Cardiac fibroblast (primary cell): Measurements from ENCODE around the gene USH2A.

Experiments used
- DNase-seq, 2 donors: peaks; one replicate each; pipeline versions ENCODE4 v3.0.0 to v3.0.0-alpha.2; 2010; ENCODE audit warnings: low read depth in 2 of 2
- H3K4me3 ChIP-seq, 2 donors: replicated peaks in 1 of 2; 1 replicate in 1 of 2; 2 replicates in 1 of 2; pipeline ENCODE4 v1.5.1; 2011; ENCODE audit warnings: low read depth in 2 of 2, low read length in 2 of 2, mild to moderate bottlenecking in 2 of 2, moderate library complexity in 1 of 2
- TF ChIP-seq, protein P1 (sequence below): IDR thresholded peaks from one replicate; pipeline ENCODE4 v1.5.1; 2011; ENCODE audit warnings: low read depth, mild to moderate bottlenecking, low read length, inconsistent platforms

The USH2A gene

DNA sequence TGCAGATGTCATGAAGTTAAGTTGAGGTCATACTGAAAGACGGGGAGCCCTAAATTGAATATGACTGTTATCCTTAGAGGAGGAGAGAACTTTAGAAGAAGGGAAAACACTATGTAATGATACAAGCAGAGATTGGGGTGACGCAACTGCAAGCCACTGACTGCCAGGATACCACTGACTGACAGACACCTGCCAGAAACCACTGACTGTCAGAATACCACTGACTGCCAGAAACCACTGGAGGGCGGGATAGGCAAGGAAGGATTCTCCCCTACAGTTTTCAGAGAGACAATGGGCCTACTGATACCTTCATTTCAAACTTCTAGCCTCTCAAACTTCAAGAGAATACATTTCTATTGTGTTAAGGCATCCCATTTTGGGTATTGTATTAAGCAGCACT is 388.7 kb downstream of the USH2A start:
- DNase-seq, result no peak
- TF ChIP-seq, protein P1, sequence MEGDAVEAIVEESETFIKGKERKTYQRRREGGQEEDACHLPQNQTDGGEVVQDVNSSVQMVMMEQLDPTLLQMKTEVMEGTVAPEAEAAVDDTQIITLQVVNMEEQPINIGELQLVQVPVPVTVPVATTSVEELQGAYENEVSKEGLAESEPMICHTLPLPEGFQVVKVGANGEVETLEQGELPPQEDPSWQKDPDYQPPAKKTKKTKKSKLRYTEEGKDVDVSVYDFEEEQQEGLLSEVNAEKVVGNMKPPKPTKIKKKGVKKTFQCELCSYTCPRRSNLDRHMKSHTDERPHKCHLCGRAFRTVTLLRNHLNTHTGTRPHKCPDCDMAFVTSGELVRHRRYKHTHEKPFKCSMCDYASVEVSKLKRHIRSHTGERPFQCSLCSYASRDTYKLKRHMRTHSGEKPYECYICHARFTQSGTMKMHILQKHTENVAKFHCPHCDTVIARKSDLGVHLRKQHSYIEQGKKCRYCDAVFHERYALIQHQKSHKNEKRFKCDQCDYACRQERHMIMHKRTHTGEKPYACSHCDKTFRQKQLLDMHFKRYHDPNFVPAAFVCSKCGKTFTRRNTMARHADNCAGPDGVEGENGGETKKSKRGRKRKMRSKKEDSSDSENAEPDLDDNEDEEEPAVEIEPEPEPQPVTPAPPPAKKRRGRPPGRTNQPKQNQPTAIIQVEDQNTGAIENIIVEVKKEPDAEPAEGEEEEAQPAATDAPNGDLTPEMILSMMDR, result no peak
- no peak overlapping the region for H3K4me3 ChIP-seq

DNA sequence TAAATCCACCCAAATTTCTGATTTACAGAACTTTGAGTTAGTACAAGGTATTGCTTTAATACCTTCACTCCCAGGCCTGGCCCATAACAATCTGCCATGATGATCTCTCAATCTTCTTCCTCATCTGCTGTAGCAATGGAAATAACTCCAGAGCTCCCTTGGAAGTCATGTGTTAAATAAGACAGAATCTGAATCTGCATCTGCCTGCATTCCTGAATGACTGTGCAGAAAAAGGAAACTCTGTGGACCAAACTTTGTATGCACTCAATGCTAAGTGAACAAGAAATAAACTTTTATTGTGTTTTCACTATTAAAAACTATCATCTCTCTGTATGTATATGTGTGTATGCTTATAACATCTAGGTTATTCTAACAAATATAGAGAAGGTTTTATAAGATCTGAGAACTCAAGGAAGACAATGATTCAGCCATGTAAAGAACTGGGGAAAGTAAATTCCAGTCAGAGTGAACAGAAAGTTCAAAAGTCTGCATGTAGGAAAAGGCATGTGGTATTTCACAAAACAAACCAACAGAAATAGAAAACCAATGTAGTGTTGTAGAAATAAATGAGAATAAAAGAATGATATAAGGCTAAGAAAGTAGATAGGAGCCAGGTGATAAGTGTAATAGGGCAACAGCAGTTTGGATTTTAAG is 390.2 kb downstream of the USH2A start:
- DNase-seq, result no peak
- TF ChIP-seq, protein P1, result no peak
- no peak overlapping the region for H3K4me3 ChIP-seq

DNA sequence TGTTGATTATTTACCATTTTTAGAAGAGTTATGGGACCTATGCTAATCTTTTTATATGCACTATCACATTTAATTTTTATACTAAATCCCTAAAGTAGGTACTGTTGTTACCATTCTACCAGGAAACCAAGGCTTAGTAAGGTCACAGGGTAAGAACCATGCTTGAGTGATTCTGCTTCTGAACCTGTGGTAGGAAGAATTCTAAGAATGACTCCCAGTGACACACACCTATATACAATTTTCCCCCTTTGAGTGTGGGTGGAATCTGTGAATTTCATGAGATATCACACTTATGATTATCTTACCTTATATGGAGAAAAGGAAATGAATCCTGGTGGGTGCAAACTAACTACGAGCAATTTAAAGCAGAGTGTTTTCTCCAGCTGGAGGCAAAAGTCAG is 391.0 kb downstream of the USH2A start:
- H3K4me3 ChIP-seq, result no peak overlapping the region
- TF ChIP-seq, protein P1, result no peak
- DNase-seq, result no peak

DNA sequence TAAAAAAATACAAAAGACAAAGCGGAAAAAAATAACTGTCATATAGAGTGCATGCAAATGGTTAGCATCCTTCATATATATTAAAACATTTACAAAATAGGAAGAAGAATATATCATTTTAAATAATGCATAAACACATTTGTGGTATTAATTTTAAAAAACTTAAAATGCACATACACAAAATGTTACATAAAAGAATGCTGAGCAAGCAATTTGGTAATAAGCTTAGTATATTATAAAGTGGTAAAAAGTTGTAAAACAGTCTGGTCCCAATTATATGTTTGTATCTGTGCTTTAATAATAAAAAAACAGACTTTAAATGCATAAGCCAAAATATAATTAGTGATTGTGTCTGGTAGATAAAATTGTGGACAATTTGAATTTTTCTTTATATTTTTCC is 394.6 kb downstream of the USH2A start:
- H3K4me3 ChIP-seq, result no peak overlapping the region
- TF ChIP-seq, protein P1, result no peak
- DNase-seq, result no peak

DNA sequence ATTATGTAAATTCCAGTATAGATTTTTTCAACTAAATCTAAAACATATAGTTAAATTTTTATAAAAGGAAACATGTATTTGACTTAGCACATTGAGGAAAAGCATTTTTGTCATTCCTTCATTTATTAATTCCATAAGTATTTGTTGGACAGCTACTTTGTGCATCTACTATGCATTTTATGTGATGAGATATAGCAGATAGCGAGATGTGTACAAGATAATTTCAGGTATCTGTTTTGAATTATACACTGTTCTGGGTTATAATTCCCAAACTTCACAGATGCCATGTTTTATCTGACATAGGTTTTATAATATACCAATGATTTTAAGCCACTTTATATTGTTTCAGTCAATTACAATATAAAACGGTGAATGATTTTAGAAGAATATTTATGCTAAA is 398.7 kb downstream of the USH2A start:
- DNase-seq, result no peak
- TF ChIP-seq, protein P1, result no peak
- H3K4me3 ChIP-seq, result no peak overlapping the region

DNA sequence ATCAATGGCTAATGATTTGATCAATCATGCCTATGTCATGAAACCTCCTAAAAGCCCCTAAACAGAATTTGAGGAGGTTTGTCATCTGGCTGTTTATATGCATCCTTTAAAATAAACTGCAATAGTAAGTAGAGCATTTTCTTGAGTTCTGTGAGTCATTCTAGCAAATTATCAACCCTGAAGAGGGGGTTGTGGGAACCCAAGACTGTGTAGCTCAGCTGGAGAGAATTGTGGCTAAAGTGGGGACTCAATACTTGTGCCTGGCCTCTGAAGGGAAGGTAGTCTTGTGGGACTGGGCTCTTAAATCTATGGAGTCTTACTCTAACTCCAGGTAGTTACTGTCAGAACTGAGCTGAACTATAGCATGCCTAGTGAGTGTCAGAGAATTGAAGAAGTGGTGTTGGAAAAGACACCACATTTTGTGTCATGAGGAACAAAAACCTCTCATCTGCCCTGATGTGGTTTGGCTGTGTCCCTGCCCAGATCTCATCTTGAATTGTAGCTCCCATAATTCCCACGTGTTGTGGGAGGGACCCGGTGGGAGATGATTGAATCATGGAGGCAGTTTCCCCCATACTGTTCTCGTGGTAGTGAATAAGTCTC is 402.4 kb downstream of the USH2A start:
- DNase-seq, result no peak
- no peak overlapping the region for H3K4me3 ChIP-seq
- TF ChIP-seq, protein P1, result no peak
